Adipocyte (in vitro differentiated cells): ENCODE results near the gene MAJIN.

ENCODE experiments used
- DNase-seq: peaks from one replicate; pipeline ENCODE4 v3.0.0-alpha.2; 2015; ENCODE audit warnings: low read depth
- H3K27me3 ChIP-seq: replicated peaks from 2 replicates; pipeline ENCODE4 v1.7.0; 2013; ENCODE audit warnings: mild to moderate bottlenecking, low read length, moderate library complexity; ENCODE audit not compliant: control insufficient read depth, insufficient read depth
- H3K36me3 ChIP-seq: 2 replicates; pipeline ENCODE4 v1.7.0; 2013; ENCODE audit warnings: low read length, mild to moderate bottlenecking, moderate library complexity; ENCODE audit not compliant: control insufficient read depth, insufficient read depth, severe bottlenecking
- H3K4me1 ChIP-seq: 2 replicates; pipeline ENCODE4 v1.7.0; 2013; ENCODE audit warnings: mild to moderate bottlenecking, low read length, moderate library complexity; ENCODE audit not compliant: control insufficient read depth, insufficient read depth
- H3K4me3 ChIP-seq: 2 replicates; pipeline ENCODE4 v1.7.0; 2013; ENCODE audit warnings: mild to moderate bottlenecking, low read length, moderate library complexity
- H3K9ac ChIP-seq: 2 replicates; pipeline ENCODE4 v1.7.0; 2013; ENCODE audit warnings: mild to moderate bottlenecking, low read length, moderate library complexity
- H3K9me3 ChIP-seq: 2 replicates; pipeline ENCODE4 v1.7.0; 2013; ENCODE audit warnings: mild to moderate bottlenecking, low read length, moderate library complexity; ENCODE audit not compliant: control insufficient read depth

The MAJIN gene

GRCh38 chr11:64896448-64897022 is 75.4 kb downstream of the MAJIN start:
- Histone ChIP-seq H3K4me3 (no peak overlapping the region), H3K4me1 (no peaks in the 10 kb centered on the region), H3K36me3 (peaks cover 45% of the 10 kb centered on the region), H3K9me3 (no peaks in the 10 kb centered on the region), H3K9ac (no peak overlapping the region), H3K27me3 (no peaks in the 10 kb centered on the region)
- no peak for DNase-seq

GRCh38 chr11:64894812-64895452 is 77.0 kb downstream of the MAJIN start:
- peaks cover 30% of the 10 kb centered on the region for H3K36me3 ChIP-seq
- DNase-seq: no peak
- no peak overlapping the region for H3K9ac ChIP-seq
- no peaks in the 10 kb centered on the region for H3K4me1 ChIP-seq
- H3K4me3 ChIP-seq: no peak overlapping the region
- no peaks in the 10 kb centered on the region for H3K27me3 ChIP-seq
- H3K9me3 ChIP-seq: no peaks in the 10 kb centered on the region

- Histone ChIP-seq H3K4me3 (no peak overlapping the region), H3K27me3 (no peaks in the 10 kb centered on the region), H3K9me3 (no peaks in the 10 kb centered on the region), H3K9ac (no peak overlapping the region), H3K36me3 (peaks cover 26% of the 10 kb centered on the region), H3K4me1 (no peaks in the 10 kb centered on the region)
- DNase-seq: peak; percentile 84
Measured at GRCh38 chr11:64894070-64894811, 77.7 kb downstream of the MAJIN start.

- Histone ChIP-seq H3K9ac (no peak overlapping the region), H3K36me3 (peaks cover 21% of the 10 kb centered on the region), H3K9me3 (no peaks in the 10 kb centered on the region), H3K27me3 (no peaks in the 10 kb centered on the region), H3K4me3 (no peak overlapping the region), H3K4me1 (no peaks in the 10 kb centered on the region)
- no peak for DNase-seq
Measured at GRCh38 chr11:64893194-64894069, 78.5 kb downstream of the MAJIN start.

GRCh38 chr11:64892838-64893193 is 79.1 kb downstream of the MAJIN start:
- Histone ChIP-seq H3K36me3 (peaks cover 16% of the 10 kb centered on the region), H3K4me3 (no peak overlapping the region), H3K9ac (no peak overlapping the region), H3K9me3 (no peaks in the 10 kb centered on the region), H3K27me3 (no peaks in the 10 kb centered on the region), H3K4me1 (no peaks in the 10 kb centered on the region)
- no peak for DNase-seq

GRCh38 chr11:64892411-64892831 is 79.5 kb downstream of the MAJIN start:
- peaks cover 13% of the 10 kb centered on the region for H3K36me3 ChIP-seq
- no peak for DNase-seq
- no peak overlapping the region for H3K9ac ChIP-seq
- H3K27me3 ChIP-seq: no peaks in the 10 kb centered on the region
- no peaks in the 10 kb centered on the region for H3K9me3 ChIP-seq
- peaks cover 4% of the 10 kb centered on the region for H3K4me1 ChIP-seq
- H3K4me3 ChIP-seq: no peak overlapping the region

GRCh38 chr11:64891880-64892279 is 80.0 kb downstream of the MAJIN start:
- DNase-seq: no peak
- Histone ChIP-seq H3K9ac (no peak overlapping the region), H3K27me3 (no peaks in the 10 kb centered on the region), H3K4me3 (no peak overlapping the region), H3K36me3 (peaks cover 8% of the 10 kb centered on the region), H3K9me3 (no peaks in the 10 kb centered on the region), H3K4me1 (peaks cover 6% of the 10 kb centered on the region)

GRCh38 chr11:64891215-64891848 is 80.6 kb downstream of the MAJIN start:
- no peak for DNase-seq
- no peak overlapping the region for H3K4me3 ChIP-seq
- H3K9me3 ChIP-seq: no peaks in the 10 kb centered on the region

GRCh38 chr11:64890522-64890939 is 81.4 kb downstream of the MAJIN start:
- no peak for DNase-seq
- Histone ChIP-seq H3K36me3 (peaks cover under 1% of the 10 kb centered on the region), H3K4me1 (peaks cover 14% of the 10 kb centered on the region), H3K27me3 (no peaks in the 10 kb centered on the region), H3K9me3 (no peaks in the 10 kb centered on the region), H3K4me3 (no peak overlapping the region), H3K9ac (no peak overlapping the region)

More at GRCh38 chr11:64891215-64891848, 80.6 kb downstream of the MAJIN start:
- H3K9ac ChIP-seq: no peak overlapping the region
- H3K36me3 ChIP-seq: peaks cover 5% of the 10 kb centered on the region
- H3K27me3 ChIP-seq: no peaks in the 10 kb centered on the region
- H3K4me1 ChIP-seq: peaks cover 6% of the 10 kb centered on the region

GRCh38 chr11:64888729-64889511 is 83.0 kb downstream of the MAJIN start:
- Histone ChIP-seq H3K9me3 (no peaks in the 10 kb centered on the region), H3K9ac (no peak overlapping the region), H3K36me3 (no peaks in the 10 kb centered on the region), H3K4me1 (peaks cover 17% of the 10 kb centered on the region), H3K27me3 (no peaks in the 10 kb centered on the region), H3K4me3 (no peak overlapping the region)
- DNase-seq: no peak
